ENCODE results near the gene RAD51B.

RAD51B gene

DNA sequence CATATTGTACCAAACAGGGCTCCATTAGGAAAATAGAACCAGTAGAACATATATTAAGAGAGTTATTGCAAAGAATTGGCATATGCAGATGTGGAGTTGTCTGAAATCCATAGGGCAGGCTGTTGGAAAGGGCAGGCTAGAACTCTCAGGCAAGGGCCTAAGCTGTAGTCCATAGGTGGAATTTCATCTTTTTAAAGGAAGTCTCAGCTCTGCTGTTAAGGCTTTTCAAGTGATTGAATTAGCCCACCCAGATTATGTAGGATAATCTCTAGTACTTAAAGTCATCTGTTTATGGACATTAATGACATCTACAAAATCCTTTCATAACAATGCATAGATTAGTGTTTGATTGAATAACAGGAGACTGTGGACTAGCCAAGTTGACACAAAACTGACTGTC, 59.4 kb downstream of the RAD51B start:
- Histone ChIP-seq H3K9ac (ENCODE audit: low read length) (no peak overlapping the region), H3K27ac (ENCODE audit: low read length) (no peak overlapping the region), H3K9me3 (ENCODE audit: control insufficient read depth, low read depth, low read length) (no peaks in the 10 kb centered on the region), H3K4me3 (ENCODE audit: low read length) (no peak overlapping the region), H3K36me3 (ENCODE audit: control insufficient read depth, low read depth, low read length) (no peaks in the 10 kb centered on the region), H3K4me1 (ENCODE audit: control insufficient read depth, low read depth, low read length) (peaks cover 7% of the 10 kb centered on the region), H3K27me3 (ENCODE audit: control insufficient read depth, insufficient read depth, low read length) (no peaks in the 10 kb centered on the region)

DNA sequence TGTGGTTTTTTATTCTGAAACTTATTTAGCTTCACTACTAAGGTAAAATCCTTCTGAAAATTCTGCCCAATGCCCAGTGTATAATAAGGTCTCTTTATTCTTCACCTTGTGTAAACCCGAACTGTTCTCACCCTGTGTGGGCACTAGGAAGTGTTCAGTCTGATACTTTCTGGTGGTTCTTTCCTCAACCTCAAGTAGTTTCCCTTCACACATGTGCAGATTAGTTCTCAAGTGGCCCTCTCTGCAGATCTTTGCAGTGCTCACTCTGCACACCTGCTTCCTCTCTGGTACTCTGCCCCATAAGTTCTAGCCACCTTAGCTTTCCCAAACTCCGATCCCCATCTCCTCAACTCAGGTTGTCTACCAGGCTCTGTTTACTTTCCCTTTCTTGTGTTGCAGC, 61.6 kb downstream of the RAD51B start:
- H3K4me3 ChIP-seq (ENCODE audit: low read length) = no peak overlapping the region
- H3K27ac ChIP-seq (ENCODE audit: low read length) = no peak overlapping the region
- no peaks in the 10 kb centered on the region for H3K27me3 ChIP-seq (ENCODE audit: control insufficient read depth, insufficient read depth, low read length)
- H3K4me1 ChIP-seq (ENCODE audit: control insufficient read depth, low read depth, low read length) = peaks cover 7% of the 10 kb centered on the region
- H3K36me3 ChIP-seq (ENCODE audit: control insufficient read depth, low read depth, low read length) = no peaks in the 10 kb centered on the region
- H3K9me3 ChIP-seq (ENCODE audit: control insufficient read depth, low read depth, low read length) = no peaks in the 10 kb centered on the region
- no peak overlapping the region for H3K9ac ChIP-seq (ENCODE audit: low read length)

DNA sequence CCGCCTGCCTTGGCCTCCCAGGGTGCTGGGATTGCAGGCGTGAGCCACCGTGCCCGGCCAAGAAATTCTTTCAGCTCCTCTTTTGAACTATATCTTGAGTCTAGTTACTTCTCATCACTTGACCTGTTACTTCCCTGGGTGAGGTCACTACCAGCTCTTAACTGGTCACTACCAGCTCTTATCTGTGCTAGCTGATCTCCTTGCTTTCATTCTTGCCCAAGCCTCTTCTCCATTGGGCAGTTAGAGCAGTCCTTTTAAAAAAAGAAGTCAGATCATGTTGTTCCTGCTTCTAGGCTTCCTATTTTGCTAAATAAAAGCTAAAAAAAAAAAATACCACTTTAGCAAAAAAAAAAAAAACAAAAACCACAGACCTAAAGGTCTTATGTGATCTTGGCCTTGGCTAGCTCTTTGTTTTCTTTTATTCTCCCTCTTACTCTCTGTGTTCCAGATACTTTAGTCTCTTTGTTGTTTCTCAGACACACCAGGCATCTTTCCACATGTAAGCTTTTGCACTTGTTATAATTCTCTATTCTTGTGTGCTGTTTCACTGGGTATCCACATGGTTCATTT, 63.5 kb downstream of the RAD51B start:
- Histone ChIP-seq H3K27me3 (ENCODE audit: control insufficient read depth, insufficient read depth, low read length) (no peaks in the 10 kb centered on the region), H3K9me3 (ENCODE audit: control insufficient read depth, low read depth, low read length) (no peaks in the 10 kb centered on the region), H3K4me1 (ENCODE audit: control insufficient read depth, low read depth, low read length) (no peaks in the 10 kb centered on the region), H3K4me3 (ENCODE audit: low read length) (no peak overlapping the region), H3K27ac (ENCODE audit: low read length) (no peak overlapping the region), H3K36me3 (ENCODE audit: control insufficient read depth, low read depth, low read length) (no peaks in the 10 kb centered on the region), H3K9ac (ENCODE audit: low read length) (no peak overlapping the region)

DNA sequence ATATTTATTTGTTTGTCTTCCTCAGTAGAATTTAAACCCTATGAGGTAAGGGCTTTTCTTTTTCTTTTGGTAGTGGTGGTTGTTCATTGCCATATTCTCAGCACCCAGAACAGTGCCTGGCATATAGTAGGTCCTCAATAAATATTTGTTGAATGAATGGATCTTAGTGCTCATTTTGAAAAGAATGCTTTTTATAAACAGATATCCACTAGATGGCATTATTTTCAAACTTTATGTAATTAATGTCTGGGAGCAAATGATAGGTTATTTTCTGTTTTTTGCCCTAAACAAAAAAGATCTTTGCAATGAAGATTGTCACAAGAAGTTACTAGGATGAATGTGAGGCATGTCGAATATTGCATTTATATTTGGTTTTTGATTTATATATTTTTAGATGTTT, 64.1 kb downstream of the RAD51B start:
- Histone ChIP-seq H3K4me3 (ENCODE audit: low read length) (no peak overlapping the region), H3K4me1 (ENCODE audit: control insufficient read depth, low read depth, low read length) (no peaks in the 10 kb centered on the region), H3K36me3 (ENCODE audit: control insufficient read depth, low read depth, low read length) (no peaks in the 10 kb centered on the region), H3K9ac (ENCODE audit: low read length) (no peak overlapping the region), H3K27me3 (ENCODE audit: control insufficient read depth, insufficient read depth, low read length) (no peaks in the 10 kb centered on the region), H3K27ac (ENCODE audit: low read length) (no peak overlapping the region), H3K9me3 (ENCODE audit: control insufficient read depth, low read depth, low read length) (no peaks in the 10 kb centered on the region)

DNA sequence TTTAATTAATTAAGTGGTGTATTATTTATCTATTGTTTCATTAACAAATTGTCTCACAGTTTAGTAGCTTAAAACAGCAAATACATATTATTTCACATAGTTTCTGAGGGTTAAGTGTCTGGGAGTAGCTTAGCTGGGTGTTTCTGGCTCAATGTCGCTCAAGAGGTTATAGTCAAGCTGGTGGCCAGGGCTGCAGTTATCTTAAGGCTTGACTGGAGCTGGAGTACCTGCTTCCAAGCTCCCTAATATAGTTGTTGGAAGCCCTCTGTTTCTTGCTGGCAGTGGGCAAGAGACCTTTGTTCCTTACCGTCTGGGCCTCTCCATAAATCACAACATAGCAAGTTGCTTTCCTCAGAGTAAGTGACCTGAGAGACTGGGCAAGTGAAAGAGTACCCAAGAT, 66.6 kb downstream of the RAD51B start:
- Histone ChIP-seq H3K36me3 (ENCODE audit: control insufficient read depth, low read depth, low read length) (no peaks in the 10 kb centered on the region), H3K9me3 (ENCODE audit: control insufficient read depth, low read depth, low read length) (no peaks in the 10 kb centered on the region), H3K4me3 (ENCODE audit: low read length) (no peak overlapping the region), H3K4me1 (ENCODE audit: control insufficient read depth, low read depth, low read length) (peaks cover 5% of the 10 kb centered on the region), H3K27me3 (ENCODE audit: control insufficient read depth, insufficient read depth, low read length) (no peaks in the 10 kb centered on the region), H3K9ac (ENCODE audit: low read length) (no peak overlapping the region), H3K27ac (ENCODE audit: low read length) (no peak overlapping the region)

DNA sequence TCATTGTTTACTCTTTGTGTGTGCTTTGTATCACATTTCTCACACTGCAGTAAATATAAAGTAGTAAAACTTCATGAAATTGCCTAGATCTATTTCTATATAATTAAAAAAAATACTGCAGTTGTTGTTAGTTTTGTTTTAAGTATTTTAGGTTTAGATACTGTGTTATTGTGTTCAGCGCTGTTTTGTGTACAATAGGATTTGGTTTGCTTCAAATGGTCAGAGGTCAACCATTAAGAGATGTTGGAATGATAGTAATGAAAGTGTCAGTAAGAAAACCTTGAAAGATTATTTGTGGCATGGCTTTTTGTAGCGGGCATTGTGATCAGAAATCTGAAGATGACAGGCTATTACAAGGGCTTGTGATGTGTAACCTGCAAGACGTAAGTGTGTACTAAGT, 67.9 kb downstream of the RAD51B start:
- Histone ChIP-seq H3K4me3 (ENCODE audit: low read length) (no peak overlapping the region), H3K27me3 (ENCODE audit: control insufficient read depth, insufficient read depth, low read length) (no peaks in the 10 kb centered on the region), H3K9me3 (ENCODE audit: control insufficient read depth, low read depth, low read length) (no peaks in the 10 kb centered on the region), H3K4me1 (ENCODE audit: control insufficient read depth, low read depth, low read length) (peaks cover 5% of the 10 kb centered on the region), H3K36me3 (ENCODE audit: control insufficient read depth, low read depth, low read length) (no peaks in the 10 kb centered on the region), H3K9ac (ENCODE audit: low read length) (no peak overlapping the region), H3K27ac (ENCODE audit: low read length) (no peak overlapping the region)

DNA sequence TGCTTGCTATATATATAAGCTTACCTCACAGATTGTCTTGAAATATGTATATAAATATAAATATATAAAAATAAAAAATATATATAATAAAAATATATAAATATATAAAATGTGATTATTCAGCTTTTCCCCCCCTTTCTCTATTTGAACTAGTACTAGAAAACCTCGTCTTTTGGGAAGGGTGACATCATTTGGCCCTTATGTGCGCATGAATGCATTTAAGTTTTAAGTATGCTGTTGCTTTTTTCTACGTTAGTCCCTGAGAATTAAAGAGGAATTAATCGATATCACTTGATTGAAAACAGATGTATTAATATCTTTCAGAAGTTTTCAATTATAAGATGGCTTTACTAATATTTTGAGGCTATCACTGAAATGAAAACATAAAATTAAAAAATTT, 69.9 kb downstream of the RAD51B start:
- Histone ChIP-seq H3K36me3 (ENCODE audit: control insufficient read depth, low read depth, low read length) (no peaks in the 10 kb centered on the region), H3K27ac (ENCODE audit: low read length) (no peak overlapping the region), H3K9ac (ENCODE audit: low read length) (no peak overlapping the region), H3K27me3 (ENCODE audit: control insufficient read depth, insufficient read depth, low read length) (no peaks in the 10 kb centered on the region), H3K4me1 (ENCODE audit: control insufficient read depth, low read depth, low read length) (peaks cover 5% of the 10 kb centered on the region), H3K4me3 (ENCODE audit: low read length) (no peak overlapping the region), H3K9me3 (ENCODE audit: control insufficient read depth, low read depth, low read length) (no peaks in the 10 kb centered on the region)

DNA sequence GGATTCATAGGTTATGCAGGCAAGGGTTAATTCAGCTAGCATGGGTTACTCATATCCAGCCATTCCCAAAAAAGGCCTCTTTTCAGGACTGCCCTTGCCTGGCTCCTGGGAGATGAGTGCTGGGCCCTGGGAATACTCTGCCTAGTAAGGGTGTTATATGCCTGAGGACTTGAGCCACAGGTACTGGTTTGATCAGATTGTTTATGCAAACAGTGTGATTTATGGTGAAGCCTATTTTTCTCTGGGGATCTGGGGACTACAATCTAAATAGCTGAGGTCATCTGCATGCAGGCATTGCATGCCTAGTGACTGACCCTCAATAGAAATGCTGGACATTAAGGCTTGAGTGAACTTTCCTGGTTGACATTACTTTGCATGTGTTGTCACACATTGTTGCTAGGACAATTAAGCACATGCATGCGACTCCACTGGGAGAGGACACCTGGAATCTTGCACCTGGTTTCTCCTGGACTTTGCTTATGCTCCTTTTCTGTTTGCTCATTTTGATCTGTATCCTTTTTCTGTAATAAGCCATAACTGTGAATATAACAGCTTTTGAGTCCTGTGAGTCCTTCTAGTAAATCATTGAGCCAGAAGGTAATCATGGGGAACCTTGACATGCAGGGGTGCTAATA, 73.0 kb downstream of the RAD51B start:
- Histone ChIP-seq H3K9ac (ENCODE audit: low read length) (no peak overlapping the region), H3K4me1 (ENCODE audit: control insufficient read depth, low read depth, low read length) (peaks cover 5% of the 10 kb centered on the region), H3K27me3 (ENCODE audit: control insufficient read depth, insufficient read depth, low read length) (no peaks in the 10 kb centered on the region), H3K36me3 (ENCODE audit: control insufficient read depth, low read depth, low read length) (no peaks in the 10 kb centered on the region), H3K27ac (ENCODE audit: low read length) (no peak overlapping the region), H3K4me3 (ENCODE audit: low read length) (no peak overlapping the region), H3K9me3 (ENCODE audit: control insufficient read depth, low read depth, low read length) (no peaks in the 10 kb centered on the region)

DNA sequence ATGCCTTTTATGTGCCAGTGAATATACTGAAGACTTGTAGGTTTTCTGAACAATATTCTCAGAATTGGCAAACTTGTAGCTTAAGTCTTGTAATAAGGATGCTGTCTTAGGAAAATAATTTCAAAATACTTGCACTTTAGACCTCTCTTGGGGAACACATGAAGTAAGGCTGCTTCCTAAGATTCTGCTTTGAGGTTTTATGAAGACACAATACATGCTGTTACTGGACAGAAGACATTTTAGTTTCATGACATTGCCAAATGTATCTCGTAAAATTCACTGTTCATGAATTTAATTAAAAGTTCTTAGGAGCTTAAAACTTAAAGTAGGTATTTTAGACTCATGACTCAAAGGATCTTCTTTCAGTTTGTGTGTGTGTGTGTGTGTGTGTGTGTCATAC, 80.7 kb downstream of the RAD51B start:
- Histone ChIP-seq H3K36me3 (ENCODE audit: control insufficient read depth, low read depth, low read length) (no peaks in the 10 kb centered on the region), H3K27me3 (ENCODE audit: control insufficient read depth, insufficient read depth, low read length) (no peaks in the 10 kb centered on the region), H3K9ac (ENCODE audit: low read length) (no peak overlapping the region), H3K9me3 (ENCODE audit: control insufficient read depth, low read depth, low read length) (no peaks in the 10 kb centered on the region), H3K27ac (ENCODE audit: low read length) (no peak overlapping the region), H3K4me1 (ENCODE audit: control insufficient read depth, low read depth, low read length) (no peaks in the 10 kb centered on the region), H3K4me3 (ENCODE audit: low read length) (no peak overlapping the region)

DNA sequence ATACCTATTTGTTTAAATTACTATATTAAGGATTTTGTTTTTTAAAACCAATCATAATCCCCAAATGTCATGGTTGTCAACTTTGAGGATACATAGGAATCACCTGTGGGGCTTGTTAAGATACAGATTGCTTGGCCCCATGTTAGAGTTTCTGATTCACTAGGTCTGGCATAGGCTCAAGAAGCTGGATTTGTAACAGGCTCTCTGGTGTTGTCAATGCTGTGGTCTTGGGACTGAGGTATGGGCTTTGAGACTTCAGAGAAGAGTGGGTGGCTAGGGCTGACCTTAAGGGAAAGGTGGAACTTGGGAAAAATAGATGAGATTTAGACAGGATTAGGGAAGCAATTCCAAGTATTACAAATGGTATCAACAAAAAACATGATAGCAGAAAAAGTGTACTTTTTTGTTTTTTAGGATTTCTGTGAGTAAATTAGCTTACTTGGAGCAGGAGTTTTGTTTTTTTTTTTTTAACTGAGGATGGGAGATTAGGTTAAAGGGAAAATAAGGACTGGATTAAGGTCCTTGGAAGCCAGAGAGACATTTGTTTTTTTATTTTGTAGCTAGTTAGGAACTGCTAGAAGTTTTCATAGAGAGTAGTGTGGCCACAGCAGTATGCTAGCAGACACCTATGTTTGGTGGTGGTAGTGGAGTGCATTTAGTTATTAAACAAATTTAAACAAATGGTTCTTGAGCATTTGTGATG, 88.6 kb downstream of the RAD51B start:
- Histone ChIP-seq H3K9ac (ENCODE audit: low read length) (no peak overlapping the region), H3K27me3 (ENCODE audit: control insufficient read depth, insufficient read depth, low read length) (no peaks in the 10 kb centered on the region), H3K36me3 (ENCODE audit: control insufficient read depth, low read depth, low read length) (no peaks in the 10 kb centered on the region), H3K9me3 (ENCODE audit: control insufficient read depth, low read depth, low read length) (no peaks in the 10 kb centered on the region), H3K4me3 (ENCODE audit: low read length) (no peak overlapping the region), H3K27ac (ENCODE audit: low read length) (no peak overlapping the region), H3K4me1 (ENCODE audit: control insufficient read depth, low read depth, low read length) (no peaks in the 10 kb centered on the region)

DNA sequence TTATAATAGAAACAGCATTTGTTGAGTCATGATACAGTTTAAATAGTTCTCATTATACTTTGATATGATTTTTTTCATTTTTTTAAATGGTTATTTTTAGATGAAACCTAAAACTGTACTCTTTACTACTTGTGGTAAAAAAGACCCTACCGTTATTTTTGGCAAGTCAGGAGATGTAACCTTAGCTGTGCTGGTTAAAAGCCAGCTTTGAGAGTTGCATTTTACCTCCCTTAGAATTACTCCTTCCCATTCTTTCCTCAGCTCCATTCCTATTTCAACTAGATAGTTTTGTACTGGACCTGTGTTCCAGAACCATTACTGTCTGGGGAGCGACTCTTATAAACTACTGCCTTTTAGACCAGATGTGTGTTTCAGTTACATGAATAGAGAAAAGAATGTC, 92.0 kb downstream of the RAD51B start:
- H3K9ac ChIP-seq (ENCODE audit: low read length) = no peak overlapping the region
- H3K4me1 ChIP-seq (ENCODE audit: control insufficient read depth, low read depth, low read length) = no peaks in the 10 kb centered on the region
- H3K27me3 ChIP-seq (ENCODE audit: control insufficient read depth, insufficient read depth, low read length) = no peaks in the 10 kb centered on the region
- no peaks in the 10 kb centered on the region for H3K9me3 ChIP-seq (ENCODE audit: control insufficient read depth, low read depth, low read length)
- no peak overlapping the region for H3K27ac ChIP-seq (ENCODE audit: low read length)
- H3K4me3 ChIP-seq (ENCODE audit: low read length) = no peak overlapping the region
- H3K36me3 ChIP-seq (ENCODE audit: control insufficient read depth, low read depth, low read length) = no peaks in the 10 kb centered on the region

DNA sequence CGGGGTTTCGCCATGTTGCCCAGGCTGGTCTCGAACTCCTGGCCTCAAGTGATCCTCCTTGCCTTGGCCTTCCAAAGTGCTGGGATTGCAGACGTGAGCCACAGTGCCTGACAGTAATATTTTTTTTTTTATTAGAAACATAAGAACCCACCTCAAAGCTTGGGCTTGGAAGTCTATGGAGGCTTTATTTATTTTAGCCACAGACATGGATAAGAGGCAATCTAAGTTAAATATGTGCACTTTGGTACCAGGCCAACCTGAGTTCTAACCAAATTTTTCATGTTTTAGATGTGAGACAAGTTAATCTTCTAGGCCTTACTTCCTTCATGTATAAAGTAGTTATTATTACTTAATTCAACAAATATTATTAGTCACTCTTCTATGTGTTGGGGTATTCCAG, 96.9 kb downstream of the RAD51B start:
- Histone ChIP-seq H3K27me3 (ENCODE audit: control insufficient read depth, insufficient read depth, low read length) (no peaks in the 10 kb centered on the region), H3K4me3 (ENCODE audit: low read length) (no peak overlapping the region), H3K27ac (ENCODE audit: low read length) (no peak overlapping the region), H3K36me3 (ENCODE audit: control insufficient read depth, low read depth, low read length) (no peaks in the 10 kb centered on the region), H3K9me3 (ENCODE audit: control insufficient read depth, low read depth, low read length) (no peaks in the 10 kb centered on the region), H3K4me1 (ENCODE audit: control insufficient read depth, low read depth, low read length) (peaks cover 3% of the 10 kb centered on the region), H3K9ac (ENCODE audit: low read length) (no peak overlapping the region)

Measured in iPS-18a (cell line).